ENCODE data around the gene ALX4. TPM values are rescaled to one million over a fixed set of nuclear protein-coding genes. Genes with fewer than 3 reads are reported as not detected.
A peak's percentile ranks its signal among the peaks of the same experiment; 100 is the strongest.

Gene ALX4
- total RNA-seq, 1 experiment from 2014 or later: 9.9 TPM

- peak; percentile 98 for DNase-seq (ENCODE audit: low read depth)
These were observed 8.9 kb downstream of the ALX4 start for GRCh38 chr11:44300844-44301563.

- DNase-seq (ENCODE audit: low read depth): no peak
These were observed 11.1 kb downstream of the ALX4 start for GRCh38 chr11:44298862-44299261.

GRCh38 chr11:44290208-44290607, 19.7 kb downstream of the ALX4 start:
- peak; percentile 64 for DNase-seq (ENCODE audit: low read depth)

- DNase-seq (ENCODE audit: low read depth): no peak
These were observed 21.8 kb downstream of the ALX4 start for GRCh38 chr11:44288133-44288526.

DNA sequence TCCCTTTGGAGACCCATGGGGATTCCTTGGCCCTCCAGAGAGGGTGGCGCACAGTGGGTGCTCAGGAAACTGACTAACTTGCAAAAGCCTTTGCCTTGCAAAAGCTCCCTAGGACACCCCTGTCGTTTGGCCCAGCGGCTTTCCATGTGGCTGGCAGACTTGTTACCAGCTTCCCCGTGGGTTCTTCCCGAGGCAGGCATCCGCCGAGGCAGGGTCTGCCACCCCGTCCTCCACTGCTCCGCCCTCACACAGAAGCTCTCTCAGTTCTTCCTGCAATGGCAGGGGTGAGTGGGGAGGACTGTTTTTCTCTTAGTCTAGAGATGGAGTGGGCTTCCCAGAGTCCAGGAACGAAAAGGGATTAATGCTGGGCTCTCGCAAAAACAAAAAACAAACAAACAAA, 23.0 kb downstream of the ALX4 start:
- DNase-seq (ENCODE audit: low read depth): no peak

DNA sequence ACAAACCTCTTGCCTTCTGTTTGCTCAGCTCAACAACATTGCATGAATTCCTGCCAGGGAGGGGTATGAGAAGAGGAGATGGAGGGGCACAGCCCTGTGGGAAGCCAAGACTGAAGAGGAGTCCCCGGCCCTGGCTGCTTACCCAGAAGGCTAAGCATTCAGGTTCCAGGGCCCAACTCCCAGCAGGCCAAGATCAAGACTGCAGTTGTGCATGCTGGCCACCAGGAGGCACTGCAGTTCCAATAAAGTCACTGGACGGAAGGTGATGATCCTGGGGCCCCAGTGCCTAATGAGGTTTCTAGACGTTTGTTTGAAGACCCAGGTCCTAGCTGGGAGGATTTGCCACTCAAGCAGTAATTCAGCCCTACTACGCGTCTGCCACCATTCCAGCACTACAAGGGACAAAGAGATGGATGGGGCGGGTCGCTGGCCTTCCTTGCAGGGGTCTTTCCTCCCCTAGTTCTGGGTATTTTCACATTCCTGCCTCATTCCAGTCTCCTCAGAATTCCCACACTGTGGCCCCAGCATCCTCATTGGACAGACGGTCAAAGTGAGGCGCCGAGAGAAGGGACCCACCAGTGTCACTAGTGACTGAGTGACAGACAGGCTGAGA, 23.6 kb downstream of the ALX4 start:
- peak; percentile 57 for DNase-seq (ENCODE audit: low read depth)

GRCh38 chr11:44285756-44286155, 24.2 kb downstream of the ALX4 start:
- no peak for DNase-seq (ENCODE audit: low read depth)

GRCh38 chr11:44282620-44283019, 27.3 kb downstream of the ALX4 start:
- DNase-seq (ENCODE audit: low read depth): no peak

DNA sequence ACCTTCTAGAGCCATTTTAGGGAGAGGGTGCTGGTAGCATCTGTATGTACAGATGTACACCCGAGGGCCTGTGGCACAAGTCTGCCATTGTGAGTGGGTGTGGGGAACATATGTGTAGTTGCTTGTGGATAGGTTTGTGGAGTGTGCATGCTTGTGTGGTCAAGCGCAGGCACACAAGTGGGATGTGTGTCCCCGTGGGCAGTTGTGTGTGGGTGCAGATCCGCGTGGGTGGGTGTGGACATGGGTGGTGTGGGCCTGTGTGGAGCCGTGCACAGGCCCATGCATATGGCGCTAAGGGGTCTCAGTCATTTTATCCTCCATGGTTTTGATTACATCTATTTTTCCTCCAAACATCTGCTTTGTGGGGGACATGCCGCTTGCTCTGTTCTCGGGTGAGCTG, 28.8 kb downstream of the ALX4 start:
- no peak for DNase-seq (ENCODE audit: low read depth)

- DNase-seq (ENCODE audit: low read depth): no peak
These were observed 29.7 kb downstream of the ALX4 start for GRCh38 chr11:44280257-44280656.

- no peak for DNase-seq (ENCODE audit: low read depth)
These were observed 30.5 kb downstream of the ALX4 start for GRCh38 chr11:44279483-44279882.

DNA sequence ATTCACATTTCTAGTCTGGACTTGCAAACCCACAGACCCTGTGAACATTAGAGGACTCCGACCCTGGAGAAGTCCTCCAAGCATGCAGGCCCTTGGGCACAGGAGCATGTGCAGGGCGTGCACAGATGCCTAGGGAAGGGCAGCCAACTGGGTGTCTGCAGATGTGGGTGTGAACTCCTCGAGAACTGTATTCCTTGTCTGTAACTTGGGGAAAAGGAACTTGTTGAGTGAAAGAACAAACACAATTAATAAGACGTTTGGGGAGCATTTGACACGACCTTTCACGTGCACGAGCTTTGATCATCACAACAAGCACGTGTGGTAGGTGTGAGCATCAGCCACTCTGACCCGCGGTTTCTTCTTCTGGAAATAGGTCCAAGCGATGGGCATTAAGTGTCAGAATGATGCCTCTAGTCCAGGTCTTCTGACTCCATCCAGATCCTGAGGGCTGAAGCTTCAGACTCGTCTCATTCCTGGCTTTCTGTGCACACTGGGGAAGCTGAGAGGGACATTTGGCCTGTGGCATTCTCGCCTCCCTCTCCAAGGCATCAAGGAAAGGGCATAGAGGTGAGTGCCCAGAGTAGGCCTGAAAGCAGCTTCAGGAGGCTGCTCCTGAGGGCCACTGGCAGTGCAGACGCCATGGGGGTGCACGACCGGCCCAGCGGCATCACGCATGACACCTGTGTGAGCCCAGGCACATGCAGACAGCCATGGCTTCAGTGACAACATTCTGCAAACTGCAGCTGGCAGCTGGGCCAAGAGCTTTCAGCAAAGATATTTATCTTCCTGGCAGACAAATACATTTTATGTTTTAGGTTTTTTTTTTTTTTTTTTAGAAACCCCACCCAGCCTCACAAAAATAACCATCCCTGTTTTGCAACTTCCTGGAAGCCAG, 32.5 kb downstream of the ALX4 start:
- no peak for DNase-seq (ENCODE audit: low read depth)

DNA sequence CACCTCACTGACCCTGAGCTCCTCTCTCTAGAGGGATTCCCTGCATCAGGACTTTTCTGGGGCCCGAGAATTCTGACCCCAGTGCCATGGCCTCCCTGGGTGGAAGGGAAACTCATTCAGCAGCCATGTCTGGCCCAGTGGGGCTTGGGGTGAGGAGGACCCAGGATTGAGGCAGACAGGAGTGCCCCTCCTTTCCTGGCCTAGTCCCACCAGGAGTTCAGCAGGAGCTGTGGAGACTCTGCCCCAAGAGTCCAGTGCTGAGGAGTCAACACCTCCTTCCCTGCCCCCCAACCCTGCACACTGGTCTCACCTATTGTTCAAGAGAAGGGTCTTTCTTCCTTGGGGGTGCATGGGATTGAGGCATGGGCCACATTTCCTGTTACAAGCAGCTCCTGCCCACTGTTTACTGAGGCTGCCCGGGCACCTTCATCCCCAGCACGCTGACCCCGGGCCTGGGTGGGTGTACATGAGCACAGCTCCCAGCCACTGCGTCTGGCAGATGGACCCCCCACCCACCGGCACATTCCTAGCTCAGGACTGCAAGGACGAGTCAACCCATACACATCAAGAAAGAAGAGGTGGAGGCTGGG, 33.9 kb downstream of the ALX4 start:
- DNase-seq (ENCODE audit: low read depth): no peak

DNA sequence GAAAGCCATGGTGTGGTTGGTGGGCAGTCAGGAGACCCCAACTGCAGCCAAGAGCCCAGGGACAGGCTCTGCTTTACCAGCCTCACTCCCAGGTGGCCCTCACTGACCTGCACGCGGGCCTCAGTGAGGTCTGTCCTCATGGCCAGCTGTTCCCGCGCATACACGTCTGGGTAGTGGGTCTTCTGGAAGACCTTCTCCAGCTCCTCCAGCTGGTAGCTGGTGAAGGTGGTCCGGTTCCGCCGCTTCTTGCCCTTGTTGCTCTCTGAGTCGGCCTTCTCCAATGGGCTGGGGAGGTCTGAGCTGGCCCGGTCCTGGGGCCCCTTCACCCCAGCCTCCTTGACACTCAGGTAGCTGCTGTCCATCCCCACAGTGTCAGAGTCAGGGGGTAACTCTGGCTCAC, 34.7 kb downstream of the ALX4 start:
- DNase-seq (ENCODE audit: low read depth): no peak

DNA sequence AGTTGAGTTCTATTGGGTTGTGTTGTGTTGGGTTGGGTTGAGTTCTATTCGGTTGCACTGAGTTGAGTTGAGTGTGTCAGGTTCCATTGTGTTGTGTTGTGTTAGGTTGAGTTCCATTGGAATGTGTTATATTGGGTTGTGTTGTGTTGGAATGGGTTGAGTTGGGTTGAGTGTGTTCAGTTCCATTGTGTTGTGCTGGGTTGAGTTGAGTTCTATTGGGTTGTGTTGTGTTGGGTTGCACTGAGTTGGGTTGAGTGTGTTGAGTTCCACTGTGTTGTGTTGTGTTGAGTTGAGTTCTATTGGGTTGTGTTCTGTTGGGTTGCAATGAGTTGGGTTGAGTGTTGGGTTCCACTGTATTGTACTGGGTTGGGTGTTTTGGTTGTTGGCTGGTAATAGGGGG, 35.5 kb downstream of the ALX4 start:
- no peak for DNase-seq (ENCODE audit: low read depth)

GRCh38 chr11:44271286-44271685, 38.7 kb downstream of the ALX4 start:
- no peak for DNase-seq (ENCODE audit: low read depth)

- DNase-seq (ENCODE audit: low read depth): no peak
These were observed 39.3 kb downstream of the ALX4 start for GRCh38 chr11:44270403-44271273.

GRCh38 chr11:44269369-44270351, 40.3 kb downstream of the ALX4 start:
- peak; percentile 12 for DNase-seq (ENCODE audit: low read depth)

DNA sequence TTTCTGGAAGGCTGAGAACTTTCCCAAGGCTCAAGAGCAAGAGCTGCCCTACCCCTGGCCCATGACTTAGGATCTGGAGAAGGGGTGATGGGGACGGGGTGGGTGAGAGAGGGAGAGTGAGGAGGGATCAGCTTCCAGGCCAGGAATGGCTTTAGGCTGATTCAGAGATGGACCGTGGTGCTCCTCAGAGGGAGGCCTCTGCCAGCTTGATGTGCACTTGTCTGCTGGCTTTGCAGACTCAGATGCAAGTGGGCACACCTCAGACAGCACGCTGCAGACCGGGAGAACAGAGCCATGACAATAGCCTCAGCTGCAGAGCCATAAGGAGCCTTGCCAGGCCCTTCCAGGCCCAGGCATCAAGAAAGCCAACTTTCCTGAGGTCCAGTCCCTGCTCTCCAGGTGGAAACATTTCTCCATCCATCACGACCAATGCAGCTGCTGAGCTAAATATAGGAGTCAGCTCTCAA, 41.3 kb downstream of the ALX4 start:
- DNase-seq (ENCODE audit: low read depth): no peak

All from M059J (cell line).